Aorta (tissue), 5 donors: ENCODE results near the gene CDK13. TPM values are rescaled to one million over a fixed set of nuclear protein-coding genes. Genes with fewer than 3 reads are reported as not detected.

Experiments used
- ATAC-seq: fragments of 200-7000 bp; cut with Tn5 transposase; one replicate; pipeline ENCODE4 v1.9.1; 2022; ENCODE audit warnings: moderate library complexity; ENCODE audit not compliant: low FRiP score
- DNase-seq, 2 donors: peaks; one replicate each; pipeline ENCODE4 v3.0.0-alpha.2; 2020
- H3K27ac ChIP-seq, 2 donors: one replicate each; pipeline ENCODE4 v1.5.1; 2013; ENCODE audit warnings: low read length in 2 of 2, mild to moderate bottlenecking in 2 of 2, moderate library complexity in 2 of 2, control low read depth in 1 of 2, inconsistent platforms in 1 of 2, low read depth in 1 of 2
- H3K27me3 ChIP-seq, 2 donors: one replicate each; pipeline ENCODE4 v1.6.1; 2013; ENCODE audit warnings: control low read depth in 1 of 2, low read length in 1 of 2, mild to moderate bottlenecking in 1 of 2, moderate library complexity in 1 of 2; ENCODE audit not compliant: insufficient read depth in 2 of 2, control insufficient read depth in 1 of 2
- H3K36me3 ChIP-seq, 2 donors: one replicate each; pipeline ENCODE4 v1.6.1; 2013; ENCODE audit warnings: control low read depth in 1 of 2, low read length in 1 of 2, mild to moderate bottlenecking in 1 of 2; ENCODE audit not compliant: insufficient read depth in 2 of 2, control insufficient read depth in 1 of 2
- H3K4me1 ChIP-seq, 2 donors: one replicate each; pipeline ENCODE4 v1.6.1; 2013; ENCODE audit warnings: low read length in 2 of 2, control low read depth in 1 of 2, mild to moderate bottlenecking in 1 of 2, moderate library complexity in 1 of 2; ENCODE audit not compliant: insufficient read depth in 2 of 2, control insufficient read depth in 1 of 2
- H3K4me3 ChIP-seq, 2 donors: one replicate each; pipeline ENCODE4 v1.5.1; 2013; ENCODE audit warnings: low read length in 2 of 2, control low read depth in 1 of 2, mild to moderate bottlenecking in 1 of 2
- H3K9me3 ChIP-seq: one replicate; pipeline ENCODE4 v1.6.1; 2013; ENCODE audit warnings: mild to moderate bottlenecking, low read length; ENCODE audit not compliant: control insufficient read depth
- WGBS, 2 donors: extraction: QIAGEN DNeasy Blood & Tissue Kit; methylation state at CpG; one replicate each; pipeline ENCODE4 v1.1.7; 2013; 5-methylcytosine and 5-hydroxymethylcytosine counted together
- intact Hi-C, 2 donors: fragments of 100-400 bp; cut with DNase I; formaldehyde crosslinking; loops; one replicate each; pipeline versions ENCODE4 v1.14.2 to v1.15.0; 2022
- polyA plus RNA-seq, 2 donors: library from polyadenylated mRNA; stranded (reverse); fragments of 200-250 nt; gene quantifications; one replicate each; pipeline ENCODE4 v1.2.3, GENCODE V29; 2013
- total RNA-seq, 2 donors: library from RNA; stranded (reverse); fragmentation: NEBNext Ultra II Directional; extraction: Animal tissue kit (Norgen Biotek cat#: 25700); gene quantifications; one replicate each; pipeline ENCODE4 v1.2.1, GENCODE V29; 2021
- donor health status: healthy with polysubstance abuse.
- donor health status: Bipolar disorder and iron deficiency.
- donor health status: DM: no; HTN: no; CAD: no.
- donor health status: DM: no; HTN: no; CAD: no.
- donor health status: DM: yes; HTN: yes; CAD: no.

CDK13 gene
- total and polyA plus RNA-seq, 4 donors, result 8.5 to 83.8 (median 39.5) TPM

GRCh38 chr7:39937366-39938153 is 12.5 kb upstream of the CDK13 start:
- no peak for ATAC-seq
- no peaks in the 10 kb centered on the region for H3K27me3 ChIP-seq
- intact Hi-C loops, result no loop called here
- no peaks in the 10 kb centered on the region for H3K9me3 ChIP-seq
- WGBS, 2 donors, result 86 to 89% methylated on average over 2 of the region's 2 CpGs
- no peak overlapping the region for H3K27ac ChIP-seq
- no peak overlapping the region for H3K4me3 ChIP-seq
- DNase-seq, result no peak
- no peaks in the 10 kb centered on the region for H3K36me3 ChIP-seq
- H3K4me1 ChIP-seq, result no peaks in the 10 kb centered on the region

GRCh38 chr7:39942883-39943282 is 7.2 kb upstream of the CDK13 start:
- 93 to 96% methylated on average over 2 of the region's 2 CpGs for WGBS, 2 donors
- Histone ChIP-seq H3K36me3 (no peaks in the 10 kb centered on the region), H3K4me3 (no peak overlapping the region), H3K27me3 (no peaks in the 10 kb centered on the region), H3K4me1 (no peaks in the 10 kb centered on the region), H3K27ac (no peak overlapping the region), H3K9me3 (no peaks in the 10 kb centered on the region)
- no peak for ATAC-seq
- no peak for DNase-seq
- intact Hi-C loops, result no loop called here

GRCh38 chr7:39946693-39947092 is 3.4 kb upstream of the CDK13 start:
- intact Hi-C loops, result no loop called here

GRCh38 chr7:39948375-39948955 is 1.6 kb upstream of the CDK13 start:
- Histone ChIP-seq H3K27ac (peak overlapping the region; percentile 50 to 61), H3K4me1 (no peaks in the 10 kb centered on the region), H3K27me3 (no peaks in the 10 kb centered on the region), H3K9me3 (no peaks in the 10 kb centered on the region), H3K36me3 (no peaks in the 10 kb centered on the region), H3K4me3 (no peak overlapping the region)
- 29 to 34% methylated on average over 10 of the region's 10 CpGs for WGBS, 2 donors
- ATAC-seq (no peak), DNase-seq (no peak)
- intact Hi-C loops, result no loop called here

More at GRCh38 chr7:39946693-39947092, 3.4 kb upstream of the CDK13 start:
- Histone ChIP-seq H3K9me3 (no peaks in the 10 kb centered on the region), H3K4me1 (no peaks in the 10 kb centered on the region), H3K36me3 (no peaks in the 10 kb centered on the region), H3K27ac (no peak overlapping the region), H3K27me3 (no peaks in the 10 kb centered on the region), H3K4me3 (no peak overlapping the region)
- WGBS, 2 donors, result 84 to 85% methylated on average over 9 of the region's 9 CpGs
- ATAC-seq, result no peak
- DNase-seq, result no peak

GRCh38 chr7:39948956-39949928 is 814 bp upstream of the CDK13 start:
- no peaks in the 10 kb centered on the region for H3K27me3 ChIP-seq
- H3K27ac ChIP-seq, result peak overlapping the region; percentile 76 to 94
- DNase-seq (peak; percentile 99), ATAC-seq (peak; percentile 96)
- no peaks in the 10 kb centered on the region for H3K36me3 ChIP-seq
- WGBS, 2 donors, result 0% methylated on average over 57 to 73 of the region's 74 CpGs
- H3K9me3 ChIP-seq, result no peaks in the 10 kb centered on the region
- intact Hi-C loops, result no loop called here
- H3K4me1 ChIP-seq, result no peaks in the 10 kb centered on the region
- H3K4me3 ChIP-seq, result peak overlapping the region; percentile 73 to 87

- intact Hi-C loops, result loop anchor here (5.0 to 10.0 kb wide), 2 partner anchors 102 to 184 kb away; partner anchors contain the start of genes MPLKIP (in 1 of the 2) and SUGCT (in 1 of the 2)
Observed at GRCh38 chr7:39950473-39951225, 593 bp downstream of the CDK13 start.

GRCh38 chr7:39951226-39952194 is 1.5 kb downstream of the CDK13 start:
- intact Hi-C loops, result loop anchor here (5.0 to 10.0 kb wide), 2 partner anchors 101 to 183 kb away; partner anchors contain the start of genes MPLKIP (in 1 of the 2) and SUGCT (in 1 of the 2)
- DNase-seq (peak; percentile 73 to 80), ATAC-seq (no peak)
- Histone ChIP-seq H3K27ac (peak overlapping the region in 1 of 2 donors; percentile 86), H3K27me3 (no peaks in the 10 kb centered on the region), H3K4me3 (peak overlapping the region; percentile 73 to 87), H3K9me3 (no peaks in the 10 kb centered on the region), H3K36me3 (no peaks in the 10 kb centered on the region), H3K4me1 (no peaks in the 10 kb centered on the region)
- WGBS, 2 donors, result 0 to 1% methylated on average over 76 to 79 of the region's 79 CpGs

More at GRCh38 chr7:39950473-39951225, 593 bp downstream of the CDK13 start:
- DNase-seq (peak; percentile 76 to 86), ATAC-seq (peak; percentile 63)
- Histone ChIP-seq H3K27me3 (no peaks in the 10 kb centered on the region), H3K4me3 (peak overlapping the region; percentile 73 to 87), H3K9me3 (no peaks in the 10 kb centered on the region), H3K36me3 (no peaks in the 10 kb centered on the region), H3K27ac (peak overlapping the region; percentile 86 to 94), H3K4me1 (no peaks in the 10 kb centered on the region)
- WGBS, 2 donors, result 1 to 2% methylated on average over 53 to 93 of the region's 93 CpGs
